ENCODE measurements around the gene DENND5A. TPM values are rescaled to one million over a fixed set of nuclear protein-coding genes. Genes with fewer than 3 reads are reported as not detected.

DENND5A gene
- total and polyA plus RNA-seq, 4 donors = 7.9 to 45.8 (median 18.2) TPM

GRCh38 chr11:9121469-9121796, 143.7 kb downstream of the DENND5A start (continued):
- TF ChIP-seq, protein P1, sequence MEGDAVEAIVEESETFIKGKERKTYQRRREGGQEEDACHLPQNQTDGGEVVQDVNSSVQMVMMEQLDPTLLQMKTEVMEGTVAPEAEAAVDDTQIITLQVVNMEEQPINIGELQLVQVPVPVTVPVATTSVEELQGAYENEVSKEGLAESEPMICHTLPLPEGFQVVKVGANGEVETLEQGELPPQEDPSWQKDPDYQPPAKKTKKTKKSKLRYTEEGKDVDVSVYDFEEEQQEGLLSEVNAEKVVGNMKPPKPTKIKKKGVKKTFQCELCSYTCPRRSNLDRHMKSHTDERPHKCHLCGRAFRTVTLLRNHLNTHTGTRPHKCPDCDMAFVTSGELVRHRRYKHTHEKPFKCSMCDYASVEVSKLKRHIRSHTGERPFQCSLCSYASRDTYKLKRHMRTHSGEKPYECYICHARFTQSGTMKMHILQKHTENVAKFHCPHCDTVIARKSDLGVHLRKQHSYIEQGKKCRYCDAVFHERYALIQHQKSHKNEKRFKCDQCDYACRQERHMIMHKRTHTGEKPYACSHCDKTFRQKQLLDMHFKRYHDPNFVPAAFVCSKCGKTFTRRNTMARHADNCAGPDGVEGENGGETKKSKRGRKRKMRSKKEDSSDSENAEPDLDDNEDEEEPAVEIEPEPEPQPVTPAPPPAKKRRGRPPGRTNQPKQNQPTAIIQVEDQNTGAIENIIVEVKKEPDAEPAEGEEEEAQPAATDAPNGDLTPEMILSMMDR (IDR thresholded peaks at IDR 0.05; ENCODE audit: low read depth, low read length, missing input control) = no peak
- TF ChIP-seq TAF1 (conservative IDR thresholded peaks at IDR 0.05) (no peak), RXRA (IDR thresholded peaks at IDR 0.05) (no peak), FOXA1 (IDR thresholded peaks at IDR 0.05) (no peak), RAD21 (IDR thresholded peaks at IDR 0.05) (no peak), NR2F2 (IDR thresholded peaks at IDR 0.05) (no peak), HNF4A (conservative IDR thresholded peaks at IDR 0.05) (no peak)

- no peaks in the 10 kb centered on the region for H3K4me1 ChIP-seq (ENCODE audit: control insufficient read depth in 4 of 4, insufficient read depth in 4 of 4, low read length in 3 of 4)
- DNase-seq (ENCODE audit: low spot score) = no peak
- WGBS = 77% methylated on average over 9 of the region's 9 CpGs
- no peaks in the 10 kb centered on the region for H3K36me3 ChIP-seq (ENCODE audit: control insufficient read depth in 4 of 4, insufficient read depth in 3 of 4, low read depth in 1 of 4, low read length in 3 of 4)
- TF ChIP-seq FOXA1 (IDR thresholded peaks at IDR 0.05) (no peak), HNF4A (conservative IDR thresholded peaks at IDR 0.05) (no peak), GABPA (IDR thresholded peaks at IDR 0.05 in 1 of 2, conservative IDR thresholded peaks at IDR 0.05 in 1 of 2) (no peak), RAD21 (IDR thresholded peaks at IDR 0.05) (no peak), HNF4G (IDR thresholded peaks at IDR 0.05) (no peak), RXRA (IDR thresholded peaks at IDR 0.05) (no peak), FOXA2 (IDR thresholded peaks at IDR 0.05) (no peak), NR2F2 (IDR thresholded peaks at IDR 0.05) (no peak), JUND (IDR thresholded peaks at IDR 0.05) (no peak), SP1 (IDR thresholded peaks at IDR 0.05) (no peak), EGR1 (IDR thresholded peaks at IDR 0.05; ENCODE audit: low read depth in 2 of 2) (no peak), YY1 (IDR thresholded peaks at IDR 0.05) (no peak), TAF1 (conservative IDR thresholded peaks at IDR 0.05) (no peak)
- TF ChIP-seq, protein P1 (IDR thresholded peaks at IDR 0.05; ENCODE audit: low read depth, low read length, missing input control) = no peak
- TF ChIP-seq, protein P2, sequence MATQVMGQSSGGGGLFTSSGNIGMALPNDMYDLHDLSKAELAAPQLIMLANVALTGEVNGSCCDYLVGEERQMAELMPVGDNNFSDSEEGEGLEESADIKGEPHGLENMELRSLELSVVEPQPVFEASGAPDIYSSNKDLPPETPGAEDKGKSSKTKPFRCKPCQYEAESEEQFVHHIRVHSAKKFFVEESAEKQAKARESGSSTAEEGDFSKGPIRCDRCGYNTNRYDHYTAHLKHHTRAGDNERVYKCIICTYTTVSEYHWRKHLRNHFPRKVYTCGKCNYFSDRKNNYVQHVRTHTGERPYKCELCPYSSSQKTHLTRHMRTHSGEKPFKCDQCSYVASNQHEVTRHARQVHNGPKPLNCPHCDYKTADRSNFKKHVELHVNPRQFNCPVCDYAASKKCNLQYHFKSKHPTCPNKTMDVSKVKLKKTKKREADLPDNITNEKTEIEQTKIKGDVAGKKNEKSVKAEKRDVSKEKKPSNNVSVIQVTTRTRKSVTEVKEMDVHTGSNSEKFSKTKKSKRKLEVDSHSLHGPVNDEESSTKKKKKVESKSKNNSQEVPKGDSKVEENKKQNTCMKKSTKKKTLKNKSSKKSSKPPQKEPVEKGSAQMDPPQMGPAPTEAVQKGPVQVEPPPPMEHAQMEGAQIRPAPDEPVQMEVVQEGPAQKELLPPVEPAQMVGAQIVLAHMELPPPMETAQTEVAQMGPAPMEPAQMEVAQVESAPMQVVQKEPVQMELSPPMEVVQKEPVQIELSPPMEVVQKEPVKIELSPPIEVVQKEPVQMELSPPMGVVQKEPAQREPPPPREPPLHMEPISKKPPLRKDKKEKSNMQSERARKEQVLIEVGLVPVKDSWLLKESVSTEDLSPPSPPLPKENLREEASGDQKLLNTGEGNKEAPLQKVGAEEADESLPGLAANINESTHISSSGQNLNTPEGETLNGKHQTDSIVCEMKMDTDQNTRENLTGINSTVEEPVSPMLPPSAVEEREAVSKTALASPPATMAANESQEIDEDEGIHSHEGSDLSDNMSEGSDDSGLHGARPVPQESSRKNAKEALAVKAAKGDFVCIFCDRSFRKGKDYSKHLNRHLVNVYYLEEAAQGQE (IDR thresholded peaks at IDR 0.05) = no peak
- TF ChIP-seq, protein P3, sequence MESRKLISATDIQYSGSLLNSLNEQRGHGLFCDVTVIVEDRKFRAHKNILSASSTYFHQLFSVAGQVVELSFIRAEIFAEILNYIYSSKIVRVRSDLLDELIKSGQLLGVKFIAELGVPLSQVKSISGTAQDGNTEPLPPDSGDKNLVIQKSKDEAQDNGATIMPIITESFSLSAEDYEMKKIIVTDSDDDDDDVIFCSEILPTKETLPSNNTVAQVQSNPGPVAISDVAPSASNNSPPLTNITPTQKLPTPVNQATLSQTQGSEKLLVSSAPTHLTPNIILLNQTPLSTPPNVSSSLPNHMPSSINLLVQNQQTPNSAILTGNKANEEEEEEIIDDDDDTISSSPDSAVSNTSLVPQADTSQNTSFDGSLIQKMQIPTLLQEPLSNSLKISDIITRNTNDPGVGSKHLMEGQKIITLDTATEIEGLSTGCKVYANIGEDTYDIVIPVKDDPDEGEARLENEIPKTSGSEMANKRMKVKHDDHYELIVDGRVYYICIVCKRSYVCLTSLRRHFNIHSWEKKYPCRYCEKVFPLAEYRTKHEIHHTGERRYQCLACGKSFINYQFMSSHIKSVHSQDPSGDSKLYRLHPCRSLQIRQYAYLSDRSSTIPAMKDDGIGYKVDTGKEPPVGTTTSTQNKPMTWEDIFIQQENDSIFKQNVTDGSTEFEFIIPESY (IDR thresholded peaks at IDR 0.05) = no peak
- TF ChIP-seq, protein P4, sequence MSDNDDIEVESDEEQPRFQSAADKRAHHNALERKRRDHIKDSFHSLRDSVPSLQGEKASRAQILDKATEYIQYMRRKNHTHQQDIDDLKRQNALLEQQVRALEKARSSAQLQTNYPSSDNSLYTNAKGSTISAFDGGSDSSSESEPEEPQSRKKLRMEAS (IDR thresholded peaks at IDR 0.05) = no peak
- H3K27ac ChIP-seq (ENCODE audit: low read depth in 1 of 2, low read length in 2 of 2) = no peak overlapping the region
- H3K9ac ChIP-seq (ENCODE audit: low read depth in 1 of 2, low read length in 2 of 2) = no peak overlapping the region
- no peaks in the 10 kb centered on the region for H3K27me3 ChIP-seq (ENCODE audit: control insufficient read depth in 4 of 4, insufficient read depth in 4 of 4, low read length in 3 of 4)
- H3K4me3 ChIP-seq (ENCODE audit: low read depth in 1 of 3, low read length in 3 of 3) = no peak overlapping the region
- no peaks in the 10 kb centered on the region for H3K9me3 ChIP-seq (ENCODE audit: control insufficient read depth in 4 of 4, low read length in 3 of 4)
Observed at GRCh38 chr11:9120664-9121468, 144.3 kb downstream of the DENND5A start.

Data from liver (tissue), 9 donors.